ENCODE data around the gene SLC9A9.

DNA sequence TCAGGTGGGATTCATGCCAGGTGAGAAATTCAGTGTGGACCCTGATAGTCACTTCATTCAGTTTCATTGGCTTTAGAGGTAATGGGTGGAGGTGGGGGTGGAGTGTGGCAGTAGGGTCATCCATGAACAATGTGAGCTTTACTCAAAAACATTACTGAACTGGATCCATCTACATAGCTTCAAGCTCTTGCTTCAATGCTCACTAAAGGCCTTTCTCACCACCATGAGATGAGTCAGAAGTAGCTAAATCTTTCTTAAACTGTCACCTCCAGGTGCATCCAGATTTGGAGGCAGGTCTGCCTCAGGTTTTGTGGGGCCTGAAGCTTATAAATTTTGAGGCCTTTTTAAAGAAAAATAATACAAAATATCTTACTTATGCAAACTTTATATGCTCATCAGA, 365.1 kb downstream of the SLC9A9 start:
- TF ChIP-seq, protein P1, sequence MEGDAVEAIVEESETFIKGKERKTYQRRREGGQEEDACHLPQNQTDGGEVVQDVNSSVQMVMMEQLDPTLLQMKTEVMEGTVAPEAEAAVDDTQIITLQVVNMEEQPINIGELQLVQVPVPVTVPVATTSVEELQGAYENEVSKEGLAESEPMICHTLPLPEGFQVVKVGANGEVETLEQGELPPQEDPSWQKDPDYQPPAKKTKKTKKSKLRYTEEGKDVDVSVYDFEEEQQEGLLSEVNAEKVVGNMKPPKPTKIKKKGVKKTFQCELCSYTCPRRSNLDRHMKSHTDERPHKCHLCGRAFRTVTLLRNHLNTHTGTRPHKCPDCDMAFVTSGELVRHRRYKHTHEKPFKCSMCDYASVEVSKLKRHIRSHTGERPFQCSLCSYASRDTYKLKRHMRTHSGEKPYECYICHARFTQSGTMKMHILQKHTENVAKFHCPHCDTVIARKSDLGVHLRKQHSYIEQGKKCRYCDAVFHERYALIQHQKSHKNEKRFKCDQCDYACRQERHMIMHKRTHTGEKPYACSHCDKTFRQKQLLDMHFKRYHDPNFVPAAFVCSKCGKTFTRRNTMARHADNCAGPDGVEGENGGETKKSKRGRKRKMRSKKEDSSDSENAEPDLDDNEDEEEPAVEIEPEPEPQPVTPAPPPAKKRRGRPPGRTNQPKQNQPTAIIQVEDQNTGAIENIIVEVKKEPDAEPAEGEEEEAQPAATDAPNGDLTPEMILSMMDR (IDR thresholded peaks at IDR 0.05 in 4 of 5, conservative IDR thresholded peaks at IDR 0.05 in 1 of 5), result no peak
- TF ChIP-seq POLR2A (IDR thresholded peaks at IDR 0.05), result no peak
